HEK293T (cell line): ENCODE data around the gene DNAH14.

Source experiments
- BHLHE40 ChIP-seq: fragments of 450-650 bp; IDR thresholded peaks from 2 replicates; pipeline ENCODE4 v1.6.1; 2016; ENCODE audit warnings: mild to moderate bottlenecking, moderate library complexity, borderline replicate concordance
- FOXA1 ChIP-seq: fragments of 450-650 bp; IDR thresholded peaks from 2 replicates; pipeline ENCODE4 v1.6.1; 2016; ENCODE audit warnings: mild to moderate bottlenecking
- SUZ12 ChIP-seq: fragments of 450-650 bp; IDR thresholded peaks from 2 replicates; pipeline ENCODE4 v1.6.1; 2016; ENCODE audit warnings: mild to moderate bottlenecking

DNA sequence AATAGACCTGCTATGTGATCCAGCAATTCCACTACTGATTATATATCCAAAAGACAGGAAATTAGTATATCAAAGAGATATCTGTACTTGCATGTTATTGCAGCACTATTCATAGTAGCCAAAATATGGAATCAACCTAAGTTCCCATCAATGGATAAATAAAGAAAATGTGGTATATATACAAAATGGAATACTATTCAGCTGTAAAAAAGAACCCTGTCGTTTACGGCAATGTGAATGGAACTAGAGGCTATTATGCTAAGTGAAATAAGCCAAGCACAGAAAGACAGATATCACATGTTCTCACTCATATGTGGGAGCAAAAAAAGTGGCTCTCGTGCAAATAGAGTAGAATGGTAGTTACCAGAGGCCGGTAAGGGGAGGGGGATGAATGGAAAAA is 9.2 kb downstream of the DNAH14 start:
- TF ChIP-seq FOXA1, result no peak
- no peak for TF ChIP-seq BHLHE40
- no peak for TF ChIP-seq SUZ12
